B cell (primary cell): ENCODE measurements around the gene BRD9.

Experiments used
- CTCF ChIP-seq: fragments of 200-600 bp; IDR thresholded peaks from one replicate; pipeline ENCODE4 v1.8.0; 2022; ENCODE audit warnings: antibody characterized with exemption, mild to moderate bottlenecking
- EZH2 ChIP-seq: IDR thresholded peaks from 2 replicates; pipeline ENCODE4 v1.6.1; 2012; ENCODE audit warnings: borderline replicate concordance, low read depth, mild to moderate bottlenecking, moderate library complexity, low read length; ENCODE audit not compliant: insufficient read depth, poor library complexity, severe bottlenecking

GRCh38 chr5:820245-820644 lies 72.4 kb downstream of the BRD9 start:
- TF ChIP-seq CTCF, result no peak
- TF ChIP-seq EZH2, result no peak
